ENCODE measurements around the gene SMIM15. TPM values are rescaled to one million over a fixed set of nuclear protein-coding genes. Genes with fewer than 3 reads are reported as not detected.

SMIM15 gene
- total RNA-seq = 34.3 and 36.0 TPM in 2 replicates
- polyA plus RNA-seq = 32.8 and 42.0 TPM in 2 replicates

GRCh38 chr5:61162010-61162831, at the start of gene SMIM15:
Gene SMIM15 (minus strand): TSS chr5:61162468. CDS start chr5:61160171, 2,297 bp downstream.
- Histone ChIP-seq H3K4me3 (peak within 1 kb of the TSS; percentile 80), H3K27me3 (no peaks in the 10 kb centered on the region), H3K36me3 (peaks cover 14% of the 10 kb centered on the region), H3K9me3 (ENCODE audit: low read depth) (no peaks in the 10 kb centered on the region), H3K27ac (peak within 1 kb of the TSS; percentile 95), H3K4me1 (ENCODE audit: low read depth) (peaks cover 10% of the 10 kb centered on the region)
- TF ChIP-seq, protein P1, sequence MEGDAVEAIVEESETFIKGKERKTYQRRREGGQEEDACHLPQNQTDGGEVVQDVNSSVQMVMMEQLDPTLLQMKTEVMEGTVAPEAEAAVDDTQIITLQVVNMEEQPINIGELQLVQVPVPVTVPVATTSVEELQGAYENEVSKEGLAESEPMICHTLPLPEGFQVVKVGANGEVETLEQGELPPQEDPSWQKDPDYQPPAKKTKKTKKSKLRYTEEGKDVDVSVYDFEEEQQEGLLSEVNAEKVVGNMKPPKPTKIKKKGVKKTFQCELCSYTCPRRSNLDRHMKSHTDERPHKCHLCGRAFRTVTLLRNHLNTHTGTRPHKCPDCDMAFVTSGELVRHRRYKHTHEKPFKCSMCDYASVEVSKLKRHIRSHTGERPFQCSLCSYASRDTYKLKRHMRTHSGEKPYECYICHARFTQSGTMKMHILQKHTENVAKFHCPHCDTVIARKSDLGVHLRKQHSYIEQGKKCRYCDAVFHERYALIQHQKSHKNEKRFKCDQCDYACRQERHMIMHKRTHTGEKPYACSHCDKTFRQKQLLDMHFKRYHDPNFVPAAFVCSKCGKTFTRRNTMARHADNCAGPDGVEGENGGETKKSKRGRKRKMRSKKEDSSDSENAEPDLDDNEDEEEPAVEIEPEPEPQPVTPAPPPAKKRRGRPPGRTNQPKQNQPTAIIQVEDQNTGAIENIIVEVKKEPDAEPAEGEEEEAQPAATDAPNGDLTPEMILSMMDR (IDR thresholded peaks at IDR 0.05; ENCODE audit: low read depth, low read length) = no peak
- DNase-seq (ENCODE audit: low read depth in 1 of 2, low spot score in 1 of 2) = peak; percentile 90 to 96

GRCh38 chr5:61207884-61208283, 45.6 kb upstream of the SMIM15 start:
- H3K36me3 ChIP-seq = no peaks in the 10 kb centered on the region
- no peak overlapping the region for H3K4me3 ChIP-seq
- H3K9me3 ChIP-seq (ENCODE audit: low read depth) = no peaks in the 10 kb centered on the region
- no peak overlapping the region for H3K27ac ChIP-seq
- no peaks in the 10 kb centered on the region for H3K4me1 ChIP-seq (ENCODE audit: low read depth)
- no peaks in the 10 kb centered on the region for H3K27me3 ChIP-seq
- TF ChIP-seq, protein P1 (IDR thresholded peaks at IDR 0.05; ENCODE audit: low read depth, low read length) = no peak
- no peak for DNase-seq (ENCODE audit: low read depth in 1 of 2, low spot score in 1 of 2)

- Histone ChIP-seq H3K36me3 (no peaks in the 10 kb centered on the region), H3K4me3 (no peak overlapping the region), H3K27me3 (no peaks in the 10 kb centered on the region), H3K27ac (no peak overlapping the region), H3K9me3 (ENCODE audit: low read depth) (no peaks in the 10 kb centered on the region), H3K4me1 (ENCODE audit: low read depth) (no peaks in the 10 kb centered on the region)
- DNase-seq (ENCODE audit: low read depth in 1 of 2, low spot score in 1 of 2) = no peak
- TF ChIP-seq, protein P1 (IDR thresholded peaks at IDR 0.05; ENCODE audit: low read depth, low read length) = no peak
These were observed 42.7 kb upstream of the SMIM15 start for GRCh38 chr5:61205013-61205412.

DNA sequence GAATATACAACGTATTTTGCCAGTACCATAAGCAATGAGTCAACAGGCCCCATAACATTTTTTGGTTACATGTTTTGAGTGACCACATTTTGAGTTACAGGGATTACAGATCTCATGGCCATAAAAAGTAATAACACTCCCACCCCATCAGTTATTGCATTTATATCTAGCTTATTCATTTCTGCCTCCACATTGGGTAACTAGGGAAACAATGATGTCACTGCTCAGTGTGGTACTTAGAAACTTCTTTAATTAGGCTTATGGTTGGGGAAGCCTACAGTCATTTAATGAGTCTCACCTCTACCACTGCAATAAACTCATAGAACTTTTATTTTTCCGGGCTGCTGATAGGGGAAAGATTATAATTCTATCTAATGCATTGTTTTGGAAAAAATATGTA, 39.9 kb upstream of the SMIM15 start:
- no peak for DNase-seq (ENCODE audit: low read depth in 1 of 2, low spot score in 1 of 2)
- Histone ChIP-seq H3K27me3 (no peaks in the 10 kb centered on the region), H3K27ac (no peak overlapping the region), H3K4me3 (no peak overlapping the region), H3K36me3 (no peaks in the 10 kb centered on the region), H3K4me1 (ENCODE audit: low read depth) (no peaks in the 10 kb centered on the region), H3K9me3 (ENCODE audit: low read depth) (no peaks in the 10 kb centered on the region)
- TF ChIP-seq, protein P1 (IDR thresholded peaks at IDR 0.05; ENCODE audit: low read depth, low read length) = no peak

GRCh38 chr5:61200582-61201155, 38.4 kb upstream of the SMIM15 start:
- Histone ChIP-seq H3K4me3 (no peak overlapping the region), H3K4me1 (ENCODE audit: low read depth) (no peaks in the 10 kb centered on the region), H3K9me3 (ENCODE audit: low read depth) (no peaks in the 10 kb centered on the region), H3K27ac (no peak overlapping the region), H3K36me3 (no peaks in the 10 kb centered on the region), H3K27me3 (no peaks in the 10 kb centered on the region)
- TF ChIP-seq, protein P1 (IDR thresholded peaks at IDR 0.05; ENCODE audit: low read depth, low read length) = no peak
- peak in 1 of 2 donors; percentile 55 for DNase-seq (ENCODE audit: low read depth in 1 of 2, low spot score in 1 of 2)
